IMR-90 (cell line): ENCODE measurements around the gene NUP98. TPM values are rescaled to one million over a fixed set of nuclear protein-coding genes. Genes with fewer than 3 reads are reported as not detected.

Experiments
- ATAC-seq: fragments of 200-7000 bp; cut with Tn5 transposase; 2 replicates; pipeline ENCODE4 v1.9.1; 2020; ENCODE audit warnings: low read depth, mild to moderate bottlenecking, moderate library complexity
- BruUV-seq: library from RNA; stranded (reverse); fragments of 400-500 nt; replicated peaks from 2 replicates; lab custom pipeline; 2021; lab: Mats Ljungman, UMichigan
- CTCF ChIA-PET: fragments of 300-600 bp; formaldehyde crosslinking; extraction: SDS; loops from one replicate; lab custom pipeline; 2021; ENCODE audit warnings: antibody characterized with exemption; lab: Yijun Ruan, JAX
- POLR2A ChIA-PET: fragments of 300-600 bp; sonication (Branson Sonifier 250); formaldehyde crosslinking; loops from one replicate; lab custom pipeline; 2022; ENCODE audit warnings: antibody characterized with exemption; ENCODE audit not compliant: unreplicated experiment; lab: Charles Lee
- DNase-seq: peaks from one replicate; pipeline ENCODE4 v3.0.0; 2013
- H2AFZ ChIP-seq: replicated peaks from 2 replicates; pipeline ENCODE3; 2013; ENCODE audit warnings: low read length, mild to moderate bottlenecking; ENCODE audit not compliant: poor library complexity
- H2AK5ac ChIP-seq: 2 replicates; pipeline ENCODE4 v1.6.1; 2013; ENCODE audit warnings: low read depth, low read length, inconsistent platforms
- H2AK9ac ChIP-seq: replicated peaks from 2 replicates; pipeline ENCODE3; 2013; ENCODE audit warnings: mild to moderate bottlenecking, low read depth, low read length, moderate library complexity; ENCODE audit not compliant: poor library complexity
- H2BK120ac ChIP-seq: 2 replicates; pipeline ENCODE4 v1.6.1; 2013; ENCODE audit warnings: low read depth, low read length, inconsistent platforms
- H2BK15ac ChIP-seq: 3 replicates; pipeline ENCODE4 v1.6.1; 2013; ENCODE audit warnings: low read depth, low read length, inconsistent platforms
- H2BK20ac ChIP-seq: 2 replicates; pipeline ENCODE4 v1.6.1; 2013; ENCODE audit warnings: low read depth, mild to moderate bottlenecking, inconsistent platforms, low read length, moderate library complexity
- H2BK5ac ChIP-seq: 2 replicates; pipeline ENCODE4 v1.6.1; 2013; ENCODE audit warnings: mild to moderate bottlenecking, low read depth, low read length, inconsistent platforms; ENCODE audit not compliant: poor library complexity, severe bottlenecking
- H3K14ac ChIP-seq: replicated peaks from 2 replicates; pipeline ENCODE4 v1.6.1; 2013; ENCODE audit warnings: low read depth, low read length, inconsistent platforms
- H3K18ac ChIP-seq: 2 replicates; pipeline ENCODE4 v1.6.1; 2013; ENCODE audit warnings: low read depth, low read length, control low read depth
- H3K23ac ChIP-seq: 2 replicates; pipeline ENCODE4 v1.6.1; 2013; ENCODE audit warnings: low read depth, low read length, inconsistent platforms
- H3K27ac ChIP-seq: 2 replicates; pipeline ENCODE4 v1.5.1; 2013; ENCODE audit warnings: mild to moderate bottlenecking, control low read depth, low read length; ENCODE audit not compliant: insufficient read depth
- H3K27me3 ChIP-seq: 2 replicates; pipeline ENCODE4 v1.6.1; 2013; ENCODE audit warnings: low read length; ENCODE audit not compliant: control insufficient read depth, insufficient read depth
- H3K36me3 ChIP-seq: 2 replicates; pipeline ENCODE4 v1.6.1; 2013; ENCODE audit warnings: low read length, mixed read lengths; ENCODE audit not compliant: control insufficient read depth, insufficient read depth
- H3K4ac ChIP-seq: 2 replicates; pipeline ENCODE4 v1.6.1; 2013; ENCODE audit warnings: low read depth, low read length, inconsistent platforms
- H3K4me1 ChIP-seq: 2 replicates; pipeline ENCODE4 v1.6.1; 2013; ENCODE audit warnings: low read length, mixed read lengths; ENCODE audit not compliant: control insufficient read depth, insufficient read depth
- H3K4me2 ChIP-seq: 2 replicates; pipeline ENCODE4 v1.6.1; 2013; ENCODE audit warnings: low read depth, mild to moderate bottlenecking, control low read depth, low read length, moderate library complexity
- H3K4me3 ChIP-seq: 2 replicates; pipeline ENCODE4 v1.5.1; 2013; ENCODE audit warnings: low read depth, mild to moderate bottlenecking, control low read depth, low read length, moderate library complexity; ENCODE audit not compliant: insufficient read depth
- H3K56ac ChIP-seq: 2 replicates; pipeline ENCODE4 v1.6.1; 2013; ENCODE audit warnings: low read length, inconsistent platforms; ENCODE audit not compliant: insufficient read depth; ENCODE audit errors: extremely low read depth
- H3K79me1 ChIP-seq, 2 experiments: 2 replicates each; pipeline ENCODE4 v1.6.1; 2013; ENCODE audit warnings: low read length in 2 of 2, inconsistent platforms in 1 of 2, low read depth in 1 of 2
- H3K9ac ChIP-seq: 2 replicates; pipeline ENCODE4 v1.6.1; 2013; ENCODE audit warnings: low read depth, low read length, control low read depth
- H3K9me1 ChIP-seq: 2 replicates; pipeline ENCODE4 v1.6.1; 2013; ENCODE audit warnings: low read length, inconsistent platforms; ENCODE audit not compliant: insufficient read depth
- H3K9me3 ChIP-seq: 2 replicates; pipeline ENCODE4 v1.6.1; 2013; ENCODE audit warnings: low read length; ENCODE audit not compliant: control insufficient read depth, insufficient read depth
- H4K20me1 ChIP-seq: 2 replicates; pipeline ENCODE4 v1.6.1; 2013; ENCODE audit warnings: low read length, inconsistent platforms; ENCODE audit not compliant: insufficient read depth
- H4K5ac ChIP-seq: 2 replicates; pipeline ENCODE4 v1.6.1; 2013; ENCODE audit warnings: mild to moderate bottlenecking, low read depth, low read length, control low read depth
- H4K8ac ChIP-seq, 2 experiments: 2 replicates each; pipeline ENCODE4 v1.6.1; 2013; ENCODE audit warnings: low read depth in 2 of 2, low read length in 2 of 2, control low read depth in 1 of 2, inconsistent platforms in 1 of 2
- H4K91ac ChIP-seq: 2 replicates; pipeline ENCODE4 v1.6.1; 2013; ENCODE audit warnings: low read depth, low read length, inconsistent platforms; ENCODE audit not compliant: insufficient read depth
- BHLHE40 ChIP-seq: fragments of 150-350 bp; IDR thresholded peaks from 2 replicates; pipeline ENCODE4 v1.6.1; 2016; ENCODE audit warnings: mild to moderate bottlenecking, low read depth, low read length
- CEBPB ChIP-seq: IDR thresholded peaks from 2 replicates; pipeline ENCODE4 v1.6.1; 2012; ENCODE audit warnings: low read depth, low read length, improper control_type of control experiment
- CHD1 ChIP-seq: IDR thresholded peaks from 2 replicates; pipeline ENCODE4 v1.6.1; 2012; ENCODE audit warnings: low read depth, low read length, improper control_type of control experiment
- FOS ChIP-seq: fragments of 150-350 bp; IDR thresholded peaks from 2 replicates; pipeline ENCODE4 v1.6.1; 2016; ENCODE audit warnings: low read depth, low read length
- MAFK ChIP-seq: IDR thresholded peaks from 2 replicates; pipeline ENCODE4 v1.6.1; 2012; ENCODE audit warnings: low read depth, low read length, improper control_type of control experiment
- MAZ ChIP-seq: IDR thresholded peaks from 2 replicates; pipeline ENCODE4 v1.6.1; 2012; ENCODE audit warnings: low read depth, mild to moderate bottlenecking, low read length, improper control_type of control experiment, moderate library complexity, borderline replicate concordance
- MXI1 ChIP-seq: IDR thresholded peaks from 2 replicates; pipeline ENCODE4 v1.6.1; 2012; ENCODE audit warnings: low read depth, mild to moderate bottlenecking, low read length, moderate library complexity, borderline replicate concordance
- NFE2L2 ChIP-seq: fragments of 150-350 bp; IDR thresholded peaks from 2 replicates; pipeline ENCODE4 v1.6.1; 2016; ENCODE audit warnings: low read depth, mild to moderate bottlenecking, low read length
- POLR2A ChIP-seq: IDR thresholded peaks from 2 replicates; pipeline ENCODE4 v1.6.1; 2012; ENCODE audit warnings: mild to moderate bottlenecking, low read depth, low read length
- RAD21 ChIP-seq: IDR thresholded peaks from 2 replicates; pipeline ENCODE4 v1.6.1; 2012; ENCODE audit warnings: low read length, improper control_type of control experiment
- RCOR1 ChIP-seq: IDR thresholded peaks from 2 replicates; pipeline ENCODE4 v1.6.1; 2012; ENCODE audit warnings: mild to moderate bottlenecking, low read length, improper control_type of control experiment; ENCODE audit not compliant: insufficient replicate concordance
- RFX5 ChIP-seq: IDR thresholded peaks from 2 replicates; pipeline ENCODE4 v1.8.0; 2012; ENCODE audit warnings: low read depth, mild to moderate bottlenecking, low read length, moderate library complexity
- SMC3 ChIP-seq: fragments of 150-350 bp; IDR thresholded peaks from 2 replicates; pipeline ENCODE4 v1.6.1; 2016; ENCODE audit warnings: low read depth, mild to moderate bottlenecking, antibody characterized with exemption, low read length, moderate library complexity
- WGBS, 2 experiments: methylation state at CpG; one replicate each; pipeline versions ENCODE4 v1.1.5 to v1.1.7; 2013; ENCODE audit warnings: missing lambda C conversion rate in 2 of 2; ENCODE audit not compliant: insufficient read length in 1 of 2; ENCODE audit errors: extremely low coverage in 2 of 2; 5-methylcytosine and 5-hydroxymethylcytosine counted together
- dilution Hi-C: fragments of 300-500 bp; cut with HindIII; formaldehyde crosslinking; loops from one replicate; pipeline ENCODE4 v1.14.3; 2018; ENCODE audit warnings: low sequenced_read_pairs; ENCODE audit not compliant: unreplicated experiment
- in situ Hi-C: fragments of 300-500 bp; cut with MboI; formaldehyde crosslinking; loops from 3 replicates; pipeline ENCODE4 v1.14.3; 2019; ENCODE audit warnings: low sequenced_read_pairs, inconsistent platforms, mixed read lengths
- intact Hi-C: fragments of 100-400 bp; cut with micrococcal nuclease; formaldehyde crosslinking; loops from 2 replicates; pipeline ENCODE4 v1.10.0; 2022
- polyA plus RNA-seq, 3 experiments: library from polyadenylated mRNA; depleted of rRNA; stranded (reverse); fragments of >200 nt; gene quantifications; 2 replicates each; pipeline ENCODE4 v1.2.3, GENCODE V29; 2012; ENCODE audit warnings: low replicate concordance in 1 of 3
- total RNA-seq: library from RNA; depleted of rRNA; stranded (reverse); fragments of >200 nt; gene quantifications from 2 replicates; pipeline ENCODE4 v1.2.3, GENCODE V29; 2012
- TF ChIP-seq, protein P1 (sequence below): conservative IDR thresholded peaks from 2 replicates; pipeline ENCODE4 v1.5.1; 2012; ENCODE audit warnings: mild to moderate bottlenecking, low read depth, low read length, improper control_type of control experiment
- TF ChIP-seq, protein P2 (sequence below): fragments of 150-350 bp; IDR thresholded peaks from 2 replicates; pipeline ENCODE4 v1.6.1; 2017; ENCODE audit warnings: mild to moderate bottlenecking, antibody characterized with exemption, low read length, low read depth
- TF ChIP-seq, protein P3 (sequence below): fragments of 150-350 bp; IDR thresholded peaks from 2 replicates; pipeline ENCODE4 v1.6.1; 2016; ENCODE audit warnings: low read depth, mild to moderate bottlenecking, low read length, moderate library complexity, borderline replicate concordance

Gene NUP98
- total and polyA plus RNA-seq, 2 of the 4 experiments (the other 2 are of a cell fraction), result 103 to 138 TPM

DNA sequence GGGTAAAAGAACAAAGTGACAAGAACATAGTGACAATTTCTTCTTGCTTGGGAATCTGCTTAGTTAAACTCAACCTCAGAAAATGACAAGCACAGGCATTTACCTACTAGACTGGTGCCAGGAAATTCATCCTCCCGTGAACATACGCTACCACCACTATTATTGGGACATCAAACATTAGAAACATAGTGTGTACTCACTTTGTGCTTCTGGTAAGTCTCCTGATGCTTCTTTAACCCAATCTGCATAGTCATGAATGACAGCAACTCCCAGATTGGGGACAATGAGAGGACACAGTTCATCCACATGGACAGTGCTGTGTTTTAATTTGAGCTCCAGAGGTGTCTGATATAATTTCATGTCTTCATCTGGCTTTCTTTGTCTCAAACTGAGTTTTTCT is 96.9 kb downstream of the NUP98 start:
- Histone ChIP-seq H3K79me1 (peaks cover 20% of the 10 kb centered on the region in 2 experiments), H3K36me3 (peaks cover 56% of the 10 kb centered on the region), H3K27ac (no peak overlapping the region), H3K56ac (no peak overlapping the region), H4K5ac (no peak overlapping the region), H2BK15ac (no peak overlapping the region), H2AK5ac (no peak overlapping the region), H3K9me3 (no peaks in the 10 kb centered on the region), H3K9me1 (peaks cover 3% of the 10 kb centered on the region; the same call in 1 of the 2 replicates), H3K14ac (no peak overlapping the region), H2BK120ac (no peak overlapping the region), H2AFZ (no peak overlapping the region), H2BK5ac (no peak overlapping the region), H4K20me1 (peaks cover 5% of the 10 kb centered on the region; the same call in 1 of the 2 replicates), H3K4me3 (no peak overlapping the region), H2BK20ac (no peak overlapping the region), H3K4ac (no peak overlapping the region), H3K18ac (no peak overlapping the region), H3K23ac (no peak overlapping the region), H3K27me3 (no peaks in the 10 kb centered on the region), H3K9ac (no peak overlapping the region), H3K4me1 (peaks cover 6% of the 10 kb centered on the region; the same call in 1 of the 2 replicates), H4K91ac (no peak overlapping the region), H4K8ac (no peak overlapping the region), H2AK9ac (no peak overlapping the region), H3K4me2 (no peak overlapping the region)
- no peak for DNase-seq
- in situ Hi-C loops (no loop called here), dilution Hi-C loops (no loop called here), intact Hi-C loops (loop anchor here (10.0 kb wide), 1 partner anchor 374 kb away; no protein-coding TSS in a partner anchor)
- no peak for ATAC-seq
- ChIA-PET CTCF (interaction anchor here (0.6 to 1.5 kb wide), 2 partner anchors 17 to 66 kb away, joined by 3 read pairs; no protein-coding TSS in a partner anchor), POLR2A (interaction anchor here (0.6 kb wide), 1 partner anchor 26 kb away, joined by 4 read pairs; no protein-coding TSS in a partner anchor)
- TF ChIP-seq RFX5 (no peak), FOS (no peak), NFE2L2 (no peak), MXI1 (no peak), MAZ (no peak), SMC3 (no peak), BHLHE40 (no peak), CEBPB (no peak), POLR2A (no peak), RAD21 (no peak), CHD1 (no peak), RCOR1 (no peak), MAFK (no peak)
- TF ChIP-seq, protein P1, sequence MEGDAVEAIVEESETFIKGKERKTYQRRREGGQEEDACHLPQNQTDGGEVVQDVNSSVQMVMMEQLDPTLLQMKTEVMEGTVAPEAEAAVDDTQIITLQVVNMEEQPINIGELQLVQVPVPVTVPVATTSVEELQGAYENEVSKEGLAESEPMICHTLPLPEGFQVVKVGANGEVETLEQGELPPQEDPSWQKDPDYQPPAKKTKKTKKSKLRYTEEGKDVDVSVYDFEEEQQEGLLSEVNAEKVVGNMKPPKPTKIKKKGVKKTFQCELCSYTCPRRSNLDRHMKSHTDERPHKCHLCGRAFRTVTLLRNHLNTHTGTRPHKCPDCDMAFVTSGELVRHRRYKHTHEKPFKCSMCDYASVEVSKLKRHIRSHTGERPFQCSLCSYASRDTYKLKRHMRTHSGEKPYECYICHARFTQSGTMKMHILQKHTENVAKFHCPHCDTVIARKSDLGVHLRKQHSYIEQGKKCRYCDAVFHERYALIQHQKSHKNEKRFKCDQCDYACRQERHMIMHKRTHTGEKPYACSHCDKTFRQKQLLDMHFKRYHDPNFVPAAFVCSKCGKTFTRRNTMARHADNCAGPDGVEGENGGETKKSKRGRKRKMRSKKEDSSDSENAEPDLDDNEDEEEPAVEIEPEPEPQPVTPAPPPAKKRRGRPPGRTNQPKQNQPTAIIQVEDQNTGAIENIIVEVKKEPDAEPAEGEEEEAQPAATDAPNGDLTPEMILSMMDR, result no peak
- TF ChIP-seq, protein P2, sequence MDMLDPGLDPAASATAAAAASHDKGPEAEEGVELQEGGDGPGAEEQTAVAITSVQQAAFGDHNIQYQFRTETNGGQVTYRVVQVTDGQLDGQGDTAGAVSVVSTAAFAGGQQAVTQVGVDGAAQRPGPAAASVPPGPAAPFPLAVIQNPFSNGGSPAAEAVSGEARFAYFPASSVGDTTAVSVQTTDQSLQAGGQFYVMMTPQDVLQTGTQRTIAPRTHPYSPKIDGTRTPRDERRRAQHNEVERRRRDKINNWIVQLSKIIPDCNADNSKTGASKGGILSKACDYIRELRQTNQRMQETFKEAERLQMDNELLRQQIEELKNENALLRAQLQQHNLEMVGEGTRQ, result no peak
- TF ChIP-seq, protein P3, sequence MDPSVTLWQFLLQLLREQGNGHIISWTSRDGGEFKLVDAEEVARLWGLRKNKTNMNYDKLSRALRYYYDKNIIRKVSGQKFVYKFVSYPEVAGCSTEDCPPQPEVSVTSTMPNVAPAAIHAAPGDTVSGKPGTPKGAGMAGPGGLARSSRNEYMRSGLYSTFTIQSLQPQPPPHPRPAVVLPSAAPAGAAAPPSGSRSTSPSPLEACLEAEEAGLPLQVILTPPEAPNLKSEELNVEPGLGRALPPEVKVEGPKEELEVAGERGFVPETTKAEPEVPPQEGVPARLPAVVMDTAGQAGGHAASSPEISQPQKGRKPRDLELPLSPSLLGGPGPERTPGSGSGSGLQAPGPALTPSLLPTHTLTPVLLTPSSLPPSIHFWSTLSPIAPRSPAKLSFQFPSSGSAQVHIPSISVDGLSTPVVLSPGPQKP, result no peak
- no TSS peak for BruUV-seq
- no CpG with 5 or more reads among the region's 2 CpGs for WGBS, 2 experiments
